SK-N-MC (cell line): ENCODE data around the gene ANXA2.

ENCODE experiments used
- EZH2 ChIP-seq: fragments of 200-600 bp; sonication (generic); IDR thresholded peaks from one replicate; pipeline ENCODE4 v1.6.1; 2017; ENCODE audit warnings: antibody characterized with exemption
- FOXP2 ChIP-seq: optimal IDR thresholded peaks from 2 replicates; pipeline ENCODE3; 2011; ENCODE audit warnings: mild to moderate bottlenecking, moderate library complexity; ENCODE audit not compliant: insufficient read depth; ENCODE audit errors: extremely low read length, control extremely low read depth
- POLR2AphosphoS5 ChIP-seq: IDR thresholded peaks from 2 replicates; pipeline ENCODE4 v1.6.1; 2012; ENCODE audit warnings: mild to moderate bottlenecking, low read depth, low read length, borderline replicate concordance

DNA sequence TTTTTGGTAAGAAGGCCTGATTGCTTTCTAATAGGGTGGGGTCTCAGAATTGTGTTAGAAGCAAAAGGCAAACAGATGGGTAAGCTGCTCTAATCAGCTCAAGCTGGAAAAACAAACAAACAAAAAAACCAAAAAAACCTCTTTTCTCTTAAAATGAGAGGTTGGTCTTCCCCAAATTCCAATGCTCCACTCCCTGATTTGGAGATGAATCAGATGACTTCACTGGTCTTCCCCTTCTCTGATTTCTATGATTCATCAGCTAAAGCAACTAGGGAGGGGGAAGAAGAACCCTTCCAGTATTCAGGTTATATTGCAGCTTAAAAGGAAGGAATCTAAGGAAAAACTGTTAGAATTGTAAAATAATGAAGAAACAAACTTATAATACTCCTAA lies 9.6 kb upstream of the ANXA2 start:
- TF ChIP-seq EZH2 (no peak), POLR2AphosphoS5 (no peak), FOXP2 (no peak)
